ENCODE measurements around the gene ASZ1.

The ASZ1 gene

DNA sequence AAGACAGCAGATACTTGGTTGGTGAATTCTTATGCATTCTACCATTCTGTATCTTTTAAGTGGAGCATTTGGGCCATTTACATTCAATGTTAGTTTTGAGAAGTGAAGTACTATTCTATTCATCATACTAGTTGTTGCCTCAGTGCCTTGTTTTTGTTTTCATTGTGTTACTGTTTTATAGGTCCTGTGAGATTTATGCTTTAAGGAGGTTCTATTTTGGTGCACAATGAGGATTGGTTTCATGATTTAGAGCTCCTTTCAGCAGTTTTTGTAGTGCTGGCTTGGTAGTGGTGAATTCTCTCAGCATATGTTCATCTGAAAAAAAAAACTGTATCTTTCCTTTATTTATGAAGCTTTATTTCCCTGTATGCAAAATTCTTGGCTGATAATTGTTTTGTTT lies 81.1 kb downstream of the ASZ1 start:
- no peak for DNase-seq (ENCODE audit: low read depth)

GRCh38 chr7:117338020-117338419 lies 89.3 kb downstream of the ASZ1 start:
- DNase-seq (ENCODE audit: low read depth) = no peak

GRCh38 chr7:117333168-117333567 lies 94.1 kb downstream of the ASZ1 start:
- no peak for DNase-seq (ENCODE audit: low read depth)

DNA sequence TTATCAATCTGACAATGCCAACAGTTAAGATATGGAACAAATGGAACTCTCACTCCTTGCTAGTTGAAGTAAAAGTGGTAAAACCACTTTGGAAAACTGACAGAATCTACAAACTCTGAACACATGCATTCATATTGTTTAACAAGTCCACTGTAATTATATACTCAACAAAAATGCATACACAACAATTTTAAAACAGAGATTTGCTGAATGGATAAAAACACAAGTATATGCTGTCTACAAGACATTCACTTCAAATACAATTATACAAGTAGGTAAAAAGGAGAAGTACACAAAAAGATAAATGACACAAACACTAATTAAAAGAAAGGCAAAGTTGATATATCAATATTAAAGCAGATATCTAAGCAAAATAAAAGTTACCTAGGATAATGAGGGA lies 95.3 kb downstream of the ASZ1 start:
- DNase-seq (ENCODE audit: low read depth) = no peak

DNA sequence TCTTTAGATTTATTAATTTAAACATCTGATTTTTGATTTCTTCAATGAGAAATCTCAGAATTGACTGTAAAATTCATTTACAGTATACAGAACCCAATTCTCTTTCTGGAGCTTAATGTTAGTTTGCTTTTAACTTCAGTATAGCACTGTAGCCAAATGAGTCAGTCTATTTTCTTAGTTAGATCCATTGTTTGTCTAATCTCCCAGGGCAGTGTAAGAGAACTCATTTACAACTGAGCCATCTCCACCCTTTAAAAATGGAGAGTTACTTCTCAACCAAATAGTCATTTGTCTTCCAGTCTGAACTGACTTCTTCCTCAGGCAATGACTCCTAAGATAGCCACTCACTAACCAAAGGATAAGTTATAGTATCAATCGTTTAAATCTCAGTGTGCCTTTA lies 101.5 kb downstream of the ASZ1 start:
- DNase-seq (ENCODE audit: low read depth) = no peak

GRCh38 chr7:117324960-117325359 lies 102.3 kb downstream of the ASZ1 start:
- DNase-seq (ENCODE audit: low read depth) = no peak

- no peak for DNase-seq (ENCODE audit: low read depth)
Observed at GRCh38 chr7:117323851-117324711, 103.2 kb downstream of the ASZ1 start.

GRCh38 chr7:117323305-117323850 lies 103.9 kb downstream of the ASZ1 start:
- no peak for DNase-seq (ENCODE audit: low read depth)

DNA sequence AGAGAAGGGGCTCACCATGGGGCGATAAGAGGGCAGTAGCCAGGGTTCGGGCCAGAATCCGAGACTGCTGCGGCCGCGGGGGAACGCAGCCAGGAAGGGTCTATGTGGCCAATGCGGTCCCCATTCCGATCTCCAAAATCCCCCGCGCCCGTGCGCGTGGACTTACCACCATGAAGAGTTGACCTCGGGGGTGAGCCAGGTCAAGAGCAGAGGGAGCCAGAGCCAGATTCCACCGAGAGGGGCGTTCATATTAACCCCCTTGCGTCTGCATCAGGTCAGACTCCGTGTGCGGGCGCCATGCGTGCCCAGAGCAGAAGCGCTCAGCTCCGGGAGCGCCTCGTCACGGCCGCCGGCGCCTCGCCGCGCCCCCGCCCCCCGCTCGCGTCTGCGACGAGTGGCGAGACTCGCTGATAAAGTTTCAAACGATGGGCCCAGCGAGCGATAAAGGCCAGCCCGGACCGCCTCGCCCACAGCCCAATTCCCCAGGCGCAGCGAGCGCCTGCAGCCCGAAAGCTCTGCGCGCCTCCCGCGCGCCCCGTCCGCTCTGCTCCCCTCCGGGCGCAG lies 104.5 kb downstream of the ASZ1 start, which contains the start of gene WNT2:
TSS of gene WNT2 (minus strand) at position 318 of the 564 bp plus-strand sequence. CDS start at position 249, 69 bp downstream.
- DNase-seq (ENCODE audit: low read depth) = no peak

GRCh38 chr7:117320523-117320922 lies 106.8 kb downstream of the ASZ1 start:
- DNase-seq (ENCODE audit: low read depth) = no peak

DNA sequence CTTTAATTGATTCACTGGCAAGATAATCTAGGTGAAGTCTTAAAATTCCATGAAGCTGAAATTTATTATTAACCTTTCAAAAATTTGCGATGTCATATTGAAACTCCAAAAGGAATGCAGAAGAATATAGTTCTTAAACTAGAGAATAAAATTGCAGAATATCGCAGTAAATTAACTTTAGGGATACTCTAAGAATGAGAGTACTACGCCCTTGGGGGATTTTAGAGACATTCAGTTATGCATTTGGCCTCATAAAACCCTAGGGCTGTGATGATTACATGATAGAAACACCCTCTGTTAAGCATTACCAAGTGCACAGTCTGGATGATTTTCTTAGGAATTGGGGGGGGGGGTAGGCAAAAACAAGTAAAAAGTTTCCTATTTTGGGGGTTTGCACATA lies 108.1 kb downstream of the ASZ1 start:
- DNase-seq (ENCODE audit: low read depth) = no peak

DNA sequence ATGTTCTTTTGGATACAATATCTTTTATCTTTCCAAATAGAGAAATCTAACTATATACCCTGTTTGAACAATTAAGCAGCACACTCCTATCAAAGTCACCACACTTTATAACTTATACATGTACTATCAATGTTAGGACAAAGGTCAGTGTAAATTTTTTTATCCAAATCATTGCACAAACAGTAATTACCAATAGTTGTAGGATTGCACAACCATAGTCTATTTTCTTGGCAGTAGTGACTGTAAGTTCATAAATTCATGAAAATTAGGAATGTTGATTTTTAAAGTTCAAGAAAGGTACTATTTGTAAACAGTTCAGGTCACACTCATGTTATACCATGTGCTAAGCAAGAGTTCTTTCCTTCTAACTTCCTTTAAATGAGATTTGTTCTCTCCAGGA lies 113.7 kb downstream of the ASZ1 start:
- DNase-seq (ENCODE audit: low read depth) = no peak
